ENCODE measurements around the gene SIGLEC9.

- TF ChIP-seq EZH2 (IDR thresholded peaks at IDR 0.05; ENCODE audit: insufficient read depth, poor library complexity, severe bottlenecking), result no peak
- no peak for TF ChIP-seq EZH2phosphoT487 (IDR thresholded peaks at IDR 0.05; ENCODE audit: insufficient read depth, low read depth)
These were observed 31.6 kb upstream of the SIGLEC9 start for GRCh38 chr19:51093101-51093500.

Measured in GM23248 (cell line).